Upper lobe of left lung (tissue), 6 donors: ENCODE results near the gene MPV17L2. TPM values are rescaled to one million over a fixed set of nuclear protein-coding genes. Genes with fewer than 3 reads are reported as not detected.
A peak's percentile ranks its signal among the peaks of the same experiment; 100 is the strongest.

Experiments used
- ATAC-seq, 2 donors: fragments of 200-7000 bp; cut with Tn5 transposase; one replicate each; pipeline ENCODE4 v1.9.1; 2022; ENCODE audit warnings: mild to moderate bottlenecking in 2 of 2, moderate library complexity in 2 of 2; ENCODE audit not compliant: low FRiP score in 2 of 2
- DNase-seq, 2 donors: peaks; one replicate each; pipeline ENCODE4 v3.0.0-alpha.2; 2019 to 2020
- H3K27ac ChIP-seq, 4 donors: fragments of 200-600 bp; sonication (generic); one replicate each; pipeline ENCODE4 v1.5.1; 2016 to 2019
- H3K27me3 ChIP-seq, 4 donors: fragments of 200-600 bp; sonication (generic); one replicate each; pipeline ENCODE4 v1.5.1; 2017 to 2019
- H3K36me3 ChIP-seq, 4 donors: fragments of 200-600 bp; sonication (generic); one replicate each; pipeline ENCODE4 v1.5.1; 2016 to 2019
- H3K4me1 ChIP-seq, 4 donors: fragments of 200-600 bp; sonication (generic); one replicate each; pipeline ENCODE4 v1.5.1; 2018 to 2019
- H3K4me3 ChIP-seq, 4 donors: fragments of 200-600 bp; sonication (generic); one replicate each; pipeline ENCODE4 v1.5.1; 2017 to 2019; ENCODE audit warnings: mild to moderate bottlenecking in 2 of 4, moderate library complexity in 1 of 4
- H3K9me3 ChIP-seq, 4 donors: fragments of 200-600 bp; sonication (generic); one replicate each; pipeline ENCODE4 v1.5.1; 2018 to 2019
- CTCF ChIP-seq, 6 experiments: fragments of 450-650 bp in 4 of 6; fragments of 200-600 bp in 2 of 6; sonication (generic) in 2 of 6; IDR thresholded peaks; one replicate each; pipeline ENCODE4 v1.5.1; 2016 to 2019; ENCODE audit warnings: antibody characterized with exemption in 6 of 6
- EP300 ChIP-seq, 4 donors: sonication (generic); formaldehyde crosslinking; IDR thresholded peaks; one replicate each; pipeline ENCODE4 v1.5.1; 2017; ENCODE audit warnings: antibody characterized with exemption in 4 of 4, control low read depth in 2 of 4
- POLR2A ChIP-seq, 4 donors: fragments of 450-650 bp; IDR thresholded peaks; one replicate each; pipeline ENCODE4 v1.5.1; 2016 to 2017; ENCODE audit warnings: antibody characterized with exemption in 4 of 4, mild to moderate bottlenecking in 2 of 4
- POLR2AphosphoS5 ChIP-seq, 2 donors: sonication (generic); formaldehyde crosslinking; IDR thresholded peaks; one replicate each; pipeline ENCODE4 v1.5.1; 2017; ENCODE audit warnings: antibody characterized with exemption in 2 of 2
- WGBS, 2 donors: methylation state at CpG; one replicate each; pipeline ENCODE4 v1.1.5; 2017 to 2018; 5-methylcytosine and 5-hydroxymethylcytosine counted together
- total RNA-seq, 6 donors: library from RNA; depleted of rRNA in 4 of 6; stranded (reverse); fragments of >200 nt in 4 of 6; gene quantifications; one replicate each; pipeline versions ENCODE4 v1.1.0 to v1.2.1, GENCODE V29; 2016 to 2021
- donor health status: DM: no; HTN: no; CAD: no; lungs with moderate emphysema.
- donor health status: DM: no; HTN: yes; CAD: no; lungs with severe emphysema.

The MPV17L2 gene
- total RNA-seq, result 10 to 100 TPM; 10.7 to 18.8 (median 13.3) TPM

GRCh38 chr19:18192673-18193387 lies at the start of gene MPV17L2:
Gene MPV17L2, plus strand, starts transcription at chr19:18193218. Its CDS starts 64 bp downstream, at chr19:18193282.
- ATAC-seq (peak; percentile 96 to 99), DNase-seq (peak; percentile 99)
- Histone ChIP-seq H3K36me3 (peaks cover 0 to 19% (median 14%) of the 10 kb centered on the region in 4 donors), H3K27ac (peak within 1 kb of the TSS; percentile 86 to 96 (median 92)), H3K27me3 (no peaks in the 10 kb centered on the region), H3K4me3 (peak within 1 kb of the TSS; percentile 62 to 95 (median 84)), H3K9me3 (no peaks in the 10 kb centered on the region), H3K4me1 (peaks cover 13 to 27% (median 20%) of the 10 kb centered on the region in 4 donors)
- TF ChIP-seq EP300 (IDR thresholded peaks at IDR 0.05) (peak in 1 of 4 donors; percentile 15), POLR2A (IDR thresholded peaks at IDR 0.05) (peak in 3 of 4 donors; percentile 80 to 85 (median 83)), CTCF (IDR thresholded peaks at IDR 0.05) (peak in 2 of 6 experiments; percentile 32 to 38), POLR2AphosphoS5 (IDR thresholded peaks at IDR 0.05) (peak; percentile 89 to 94)
- 0 to 1% methylated on average over 29 to 37 of the region's 74 CpGs for WGBS, 2 donors

- H3K27me3 ChIP-seq, result no peaks in the 10 kb centered on the region
- no peak for DNase-seq
- H3K4me3 ChIP-seq, result no peak overlapping the region
- no peak for TF ChIP-seq POLR2A (IDR thresholded peaks at IDR 0.05)
- no peak for TF ChIP-seq POLR2AphosphoS5 (IDR thresholded peaks at IDR 0.05)
- no peak for TF ChIP-seq EP300 (IDR thresholded peaks at IDR 0.05)
- TF ChIP-seq CTCF (IDR thresholded peaks at IDR 0.05), result no peak
- no peaks in the 10 kb centered on the region for H3K4me1 ChIP-seq
- no peak for ATAC-seq
- H3K27ac ChIP-seq, result no peak overlapping the region
- 91 to 97% methylated on average over 3 of the region's 3 CpGs for WGBS, 2 donors
- H3K36me3 ChIP-seq, result peaks cover 17 to 84% (median 72%) of the 10 kb centered on the region in 4 donors
- no peaks in the 10 kb centered on the region for H3K9me3 ChIP-seq
These were observed 49.1 kb upstream of the MPV17L2 start for GRCh38 chr19:18143902-18144301.

- Histone ChIP-seq H3K27ac (no peak overlapping the region), H3K27me3 (no peaks in the 10 kb centered on the region), H3K4me3 (no peak overlapping the region), H3K36me3 (peaks cover 17 to 80% (median 70%) of the 10 kb centered on the region in 4 donors), H3K4me1 (no peaks in the 10 kb centered on the region), H3K9me3 (no peaks in the 10 kb centered on the region)
- ATAC-seq, result peak in 1 of 2 donors; percentile 28
- DNase-seq, result peak in 1 of 2 donors; percentile 84
- WGBS, 2 donors, result 79 to 91% methylated on average over 9 to 16 of the region's 16 CpGs
- TF ChIP-seq EP300 (IDR thresholded peaks at IDR 0.05), result no peak
- TF ChIP-seq POLR2AphosphoS5 (IDR thresholded peaks at IDR 0.05), result no peak
- TF ChIP-seq POLR2A (IDR thresholded peaks at IDR 0.05), result no peak
- TF ChIP-seq CTCF (IDR thresholded peaks at IDR 0.05), result no peak
These were observed 48.7 kb upstream of the MPV17L2 start for GRCh38 chr19:18144361-18144760.

GRCh38 chr19:18144906-18145305 lies 48.1 kb upstream of the MPV17L2 start:
- 96 to 97% methylated on average over 26 of the region's 28 CpGs for WGBS, 2 donors
- Histone ChIP-seq H3K27ac (no peak overlapping the region), H3K27me3 (no peaks in the 10 kb centered on the region), H3K4me3 (no peak overlapping the region), H3K4me1 (no peaks in the 10 kb centered on the region), H3K36me3 (peaks cover 17 to 78% (median 70%) of the 10 kb centered on the region in 4 donors), H3K9me3 (no peaks in the 10 kb centered on the region)
- DNase-seq (peak in 1 of 2 donors; percentile 65), ATAC-seq (no peak)
- no peak for TF ChIP-seq CTCF (IDR thresholded peaks at IDR 0.05)
- no peak for TF ChIP-seq POLR2AphosphoS5 (IDR thresholded peaks at IDR 0.05)
- no peak for TF ChIP-seq POLR2A (IDR thresholded peaks at IDR 0.05)
- no peak for TF ChIP-seq EP300 (IDR thresholded peaks at IDR 0.05)
